Activated naive CD4-positive, alpha-beta T cell treated with anti-CD3 and anti-CD28 coated beads, Interleukin-2, amount 50 U/mL, for 72 hours (primary cell): Measurements from ENCODE around the gene BRINP2. TPM values are rescaled to one million over a fixed set of nuclear protein-coding genes. Genes with fewer than 3 reads are reported as not detected.

ENCODE experiments used
- ATAC-seq, 2 donors: fragments of 150-1000 bp; cut with Tn5 transposase; 2 replicates each; pipeline ENCODE4 v1.10.0; 2021; ENCODE audit warnings: mild to moderate bottlenecking in 2 of 2, moderate library complexity in 2 of 2
- DNase-seq, 2 donors: peaks; one replicate each; pipeline ENCODE4 v3.0.0; 2021 to 2022; ENCODE audit warnings: low spot score in 2 of 2
- H3K27ac Mint-ChIP-seq, 2 donors: one replicate each; pipeline ENCODE4 v1.8.0; 2022; ENCODE audit warnings: mild to moderate bottlenecking in 2 of 2, mixed read lengths in 2 of 2
- H3K36me3 Mint-ChIP-seq, 2 donors: one replicate each; pipeline ENCODE4 v1.8.0; 2022; ENCODE audit warnings: mixed read lengths in 2 of 2
- H3K9me3 Mint-ChIP-seq, 2 donors: one replicate each; pipeline ENCODE4 v1.8.0; 2022; ENCODE audit warnings: mixed read lengths in 2 of 2
- total RNA-seq, 2 donors: library from RNA; stranded (reverse); gene quantifications; one replicate each; pipeline ENCODE4 v1.2.3, GENCODE V29; 2022

Gene BRINP2
- total RNA-seq, 2 donors from 2014 or later = not detected

DNA sequence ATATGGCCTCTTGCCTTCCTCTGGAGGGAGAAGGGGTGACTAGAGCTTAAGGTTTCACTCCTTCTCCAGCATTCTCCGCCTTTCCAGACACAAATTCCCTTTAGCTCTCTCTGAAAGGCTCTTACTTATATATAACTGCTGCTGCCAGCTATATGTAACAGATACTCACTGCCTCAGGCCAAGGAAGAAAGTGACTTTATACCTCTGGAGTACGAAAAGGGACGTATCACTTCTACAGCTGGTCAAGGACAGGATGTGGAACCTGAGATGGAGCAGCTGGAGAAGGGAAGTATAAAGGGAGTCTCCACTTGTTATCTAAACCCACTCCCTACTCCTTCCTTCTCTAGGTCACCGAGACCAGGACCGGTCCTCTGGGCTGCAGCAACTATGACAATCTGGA is 102.4 kb downstream of the BRINP2 start:
- DNase-seq (no peak), ATAC-seq (no peak)
- no peak overlapping the region for H3K27ac Mint-ChIP-seq
- H3K9me3 Mint-ChIP-seq = peaks cover 14 to 17% of the 10 kb centered on the region in 2 donors
- H3K36me3 Mint-ChIP-seq = peaks cover 0 to 7% of the 10 kb centered on the region in 2 donors

- Mint-ChIP-seq H3K9me3 (peaks cover 17 to 21% of the 10 kb centered on the region in 2 donors), H3K36me3 (peaks cover 0 to 7% of the 10 kb centered on the region in 2 donors), H3K27ac (no peak overlapping the region)
- no peak for DNase-seq
- no peak for ATAC-seq
Observed at GRCh38 chr1:177274687-177275211, 104.0 kb downstream of the BRINP2 start.

DNA sequence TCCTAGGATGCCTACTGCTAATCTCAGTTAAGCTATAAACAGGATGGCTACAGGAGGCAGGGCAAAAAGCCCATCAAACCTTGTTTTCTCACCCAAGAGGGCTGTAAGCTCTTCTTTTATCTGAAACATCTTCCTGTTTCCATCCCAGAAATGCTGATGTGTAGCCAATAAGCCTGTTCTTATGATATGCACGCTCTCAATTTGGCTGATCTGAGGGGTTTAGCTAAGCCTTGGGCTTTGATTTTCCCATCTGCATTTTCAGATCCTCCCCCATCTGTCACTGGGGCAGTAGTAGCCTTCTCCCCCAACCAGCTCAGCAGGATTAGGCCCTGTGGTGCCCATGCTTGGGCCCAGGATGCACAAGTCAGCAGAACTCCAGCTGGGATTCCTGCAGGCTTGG is 105.0 kb downstream of the BRINP2 start:
- peaks cover 0 to 7% of the 10 kb centered on the region in 2 donors for H3K36me3 Mint-ChIP-seq
- peaks cover 17 to 23% of the 10 kb centered on the region in 2 donors for H3K9me3 Mint-ChIP-seq
- ATAC-seq (no peak), DNase-seq (no peak)
- H3K27ac Mint-ChIP-seq = no peak overlapping the region

- Mint-ChIP-seq H3K9me3 (peaks cover 9 to 24% of the 10 kb centered on the region in 2 donors), H3K36me3 (no peaks in the 10 kb centered on the region), H3K27ac (no peak overlapping the region)
- DNase-seq (no peak), ATAC-seq (no peak)
Observed at GRCh38 chr1:177278626-177279390, 108.0 kb downstream of the BRINP2 start.

DNA sequence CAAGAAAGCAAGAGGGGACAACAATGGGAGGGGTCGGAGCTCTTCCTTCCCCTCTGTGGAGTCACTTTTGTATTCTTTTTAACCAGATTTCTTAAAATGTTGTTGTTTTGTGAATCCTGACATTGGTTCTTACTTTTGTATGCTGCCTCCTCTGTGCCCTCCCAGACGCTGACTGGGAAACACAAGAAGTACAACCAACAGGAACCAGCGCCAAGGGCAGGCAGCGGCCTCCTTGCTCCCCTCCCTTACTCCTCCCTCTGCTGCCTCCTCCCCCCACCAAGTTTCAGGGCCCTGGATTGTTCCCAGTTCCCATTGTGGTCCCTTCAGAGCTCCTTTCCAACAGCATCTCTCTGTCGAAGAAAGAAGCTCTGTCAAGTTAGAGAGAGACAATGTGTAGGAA is 111.1 kb downstream of the BRINP2 start:
- H3K36me3 Mint-ChIP-seq = no peaks in the 10 kb centered on the region
- ATAC-seq = no peak
- peaks cover 5 to 32% of the 10 kb centered on the region in 2 donors for H3K9me3 Mint-ChIP-seq
- DNase-seq = no peak
- H3K27ac Mint-ChIP-seq = no peak overlapping the region

GRCh38 chr1:177282976-177283375 is 112.2 kb downstream of the BRINP2 start:
- peaks cover 5 to 33% of the 10 kb centered on the region in 2 donors for H3K9me3 Mint-ChIP-seq
- no peaks in the 10 kb centered on the region for H3K36me3 Mint-ChIP-seq
- no peak overlapping the region for H3K27ac Mint-ChIP-seq
- no peak for ATAC-seq
- DNase-seq = no peak

DNA sequence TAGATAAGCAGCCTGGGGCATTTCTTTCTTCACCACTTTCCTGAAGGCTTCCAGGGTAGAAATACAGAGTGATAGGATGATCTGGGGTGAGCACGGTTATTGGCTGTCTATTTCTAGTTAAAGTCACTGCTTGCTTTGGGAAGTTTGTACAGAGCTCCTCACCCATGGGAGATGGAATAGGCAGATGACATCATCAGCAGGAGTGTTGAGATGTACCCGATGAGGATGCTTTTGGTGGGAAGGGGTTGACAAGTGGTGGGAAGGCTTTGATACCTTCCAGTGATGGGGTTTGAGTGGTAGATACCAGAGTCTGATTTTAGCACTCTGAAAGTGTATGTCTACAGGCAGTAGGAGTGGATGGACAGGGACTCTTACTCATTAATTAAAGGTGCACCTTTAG is 112.6 kb downstream of the BRINP2 start:
- no peak overlapping the region for H3K27ac Mint-ChIP-seq
- no peak for ATAC-seq

GRCh38 chr1:177286396-177286795 is 115.6 kb downstream of the BRINP2 start:
- DNase-seq = no peak
- Mint-ChIP-seq H3K9me3 (peaks cover 5 to 22% of the 10 kb centered on the region in 2 donors), H3K36me3 (no peaks in the 10 kb centered on the region), H3K27ac (no peak overlapping the region)
- no peak for ATAC-seq

More for the DNA sequence above, 112.6 kb downstream of the BRINP2 start:
- no peak for DNase-seq
- H3K9me3 Mint-ChIP-seq = peaks cover 5 to 31% of the 10 kb centered on the region in 2 donors
- H3K36me3 Mint-ChIP-seq = no peaks in the 10 kb centered on the region

GRCh38 chr1:177287270-177287669 is 116.5 kb downstream of the BRINP2 start:
- DNase-seq = no peak
- Mint-ChIP-seq H3K36me3 (no peaks in the 10 kb centered on the region), H3K27ac (no peak overlapping the region), H3K9me3 (peaks cover 9 to 26% of the 10 kb centered on the region in 2 donors)
- no peak for ATAC-seq

DNA sequence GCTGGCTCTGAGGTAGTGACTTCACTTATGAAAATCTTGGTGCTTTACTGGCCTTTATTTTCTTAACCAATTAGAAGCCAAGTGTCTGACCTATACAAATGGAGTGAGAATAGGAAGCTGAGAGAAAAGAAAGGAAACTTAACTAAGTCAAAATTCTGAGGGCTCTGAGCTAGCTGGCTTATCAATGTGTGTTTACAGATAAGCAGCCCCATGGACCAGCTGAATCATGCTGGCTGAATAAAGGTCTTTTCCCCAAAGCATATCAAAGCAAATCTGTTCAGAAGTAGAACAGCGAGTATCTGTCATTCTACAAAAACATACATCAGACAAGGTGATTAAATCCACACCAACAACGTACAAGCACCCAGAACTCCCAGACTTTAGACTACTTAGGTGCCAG is 117.2 kb downstream of the BRINP2 start:
- H3K9me3 Mint-ChIP-seq = peaks cover 9 to 23% of the 10 kb centered on the region in 2 donors
- H3K27ac Mint-ChIP-seq = no peak overlapping the region
- DNase-seq (no peak), ATAC-seq (no peak)
- H3K36me3 Mint-ChIP-seq = no peaks in the 10 kb centered on the region

DNA sequence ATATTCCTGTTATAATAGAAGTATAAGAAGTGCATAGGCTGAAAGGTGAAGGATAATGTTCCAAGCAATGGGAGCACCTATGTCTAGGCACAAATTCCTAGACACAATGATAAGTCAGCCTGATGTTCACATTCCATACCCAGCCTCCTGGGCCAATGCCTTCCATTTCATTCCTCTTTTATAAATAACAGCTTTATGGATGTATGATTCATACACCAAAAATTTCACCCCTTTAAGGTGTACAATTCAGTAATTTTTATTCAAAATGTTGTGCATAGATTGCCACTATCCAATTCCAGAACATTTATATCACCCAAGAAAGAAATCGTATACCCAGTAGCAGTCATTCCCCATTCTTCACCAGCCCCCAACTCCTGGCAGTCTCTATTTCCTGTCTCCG is 118.8 kb downstream of the BRINP2 start:
- DNase-seq (no peak), ATAC-seq (no peak)
- H3K36me3 Mint-ChIP-seq = no peaks in the 10 kb centered on the region
- H3K27ac Mint-ChIP-seq = no peak overlapping the region
- peaks cover 5 to 15% of the 10 kb centered on the region in 2 donors for H3K9me3 Mint-ChIP-seq

GRCh38 chr1:177300431-177300830 is 129.7 kb downstream of the BRINP2 start:
- Mint-ChIP-seq H3K9me3 (peaks cover 6 to 7% of the 10 kb centered on the region in 2 donors), H3K27ac (no peak overlapping the region), H3K36me3 (no peaks in the 10 kb centered on the region)
- ATAC-seq (no peak), DNase-seq (no peak)

DNA sequence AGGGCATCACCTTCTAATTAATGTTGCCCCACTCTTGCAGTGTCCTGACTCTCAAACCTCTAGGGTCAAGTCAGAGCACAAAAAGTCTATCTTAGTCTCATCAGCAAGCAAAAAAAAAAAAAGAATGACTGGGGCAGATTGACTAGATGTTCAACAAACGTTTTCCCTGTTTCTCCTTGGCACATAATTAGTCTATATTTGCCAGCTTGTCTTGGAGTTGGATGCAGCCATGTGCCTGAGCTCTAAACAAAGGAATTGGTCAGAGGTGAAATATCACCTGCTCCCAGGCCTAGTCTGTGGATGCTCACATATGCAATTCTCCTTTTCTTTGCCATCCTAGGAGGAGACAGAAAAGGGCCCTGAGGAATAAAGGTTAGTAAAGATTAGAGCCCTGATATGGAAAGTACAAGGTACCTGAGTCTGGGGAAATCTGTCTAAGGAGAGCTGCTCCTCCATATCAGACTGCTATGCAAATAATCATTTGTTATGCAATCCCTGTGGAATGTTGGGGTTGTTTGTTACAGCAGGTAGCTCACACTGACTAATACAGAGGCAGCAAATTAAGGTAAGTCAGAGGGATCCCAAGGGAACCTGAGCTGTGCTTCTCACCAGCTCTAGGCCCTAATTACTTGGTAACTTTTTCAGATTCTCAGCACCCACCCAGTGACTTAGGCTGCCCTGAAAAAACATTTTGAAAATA is 130.8 kb downstream of the BRINP2 start:
- ATAC-seq (no peak), DNase-seq (no peak)
- Mint-ChIP-seq H3K27ac (no peak overlapping the region), H3K9me3 (peaks cover 5 to 10% of the 10 kb centered on the region in 2 donors), H3K36me3 (no peaks in the 10 kb centered on the region)

DNA sequence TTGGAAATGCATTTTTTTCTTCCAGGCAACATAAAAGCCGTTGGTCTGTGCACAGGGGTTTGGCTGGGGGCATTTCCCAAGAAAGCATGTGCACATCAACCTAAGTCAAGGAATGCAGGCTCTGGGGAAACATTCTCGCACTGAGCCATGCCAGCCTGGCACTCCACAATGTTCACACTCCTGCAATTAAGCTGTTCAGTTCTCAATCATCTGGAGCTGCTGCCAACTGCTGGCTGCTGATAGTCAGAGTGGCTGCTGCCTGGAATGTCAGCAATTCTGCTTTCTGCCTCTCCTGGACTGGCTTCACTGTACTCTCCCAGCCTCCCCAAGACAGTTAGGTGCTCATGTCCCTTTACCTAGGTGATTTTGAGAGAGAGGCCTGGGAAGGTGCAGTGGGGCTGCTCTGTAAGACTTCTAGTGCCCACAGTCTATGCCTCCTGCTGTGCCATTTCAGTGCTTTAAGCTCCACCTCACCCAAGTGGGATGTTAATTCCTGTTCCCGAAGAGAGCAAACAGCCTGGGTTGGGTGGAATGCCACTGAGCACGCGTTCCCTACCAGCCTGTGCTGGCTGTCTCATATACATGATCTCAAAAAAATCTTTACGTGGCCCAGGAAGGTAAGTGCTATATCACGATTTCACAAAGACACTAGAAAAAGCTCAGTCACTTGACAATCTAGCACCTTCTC is 131.7 kb downstream of the BRINP2 start:
- Mint-ChIP-seq H3K27ac (no peak overlapping the region), H3K36me3 (no peaks in the 10 kb centered on the region), H3K9me3 (peaks cover 3 to 10% of the 10 kb centered on the region in 2 donors)
- no peak for ATAC-seq
- DNase-seq = no peak

- ATAC-seq (no peak), DNase-seq (no peak)
- no peak overlapping the region for H3K27ac Mint-ChIP-seq
- peaks cover 5% of the 10 kb centered on the region in 2 donors for H3K9me3 Mint-ChIP-seq
- no peaks in the 10 kb centered on the region for H3K36me3 Mint-ChIP-seq
Observed at GRCh38 chr1:177305040-177306018, 134.6 kb downstream of the BRINP2 start.

DNA sequence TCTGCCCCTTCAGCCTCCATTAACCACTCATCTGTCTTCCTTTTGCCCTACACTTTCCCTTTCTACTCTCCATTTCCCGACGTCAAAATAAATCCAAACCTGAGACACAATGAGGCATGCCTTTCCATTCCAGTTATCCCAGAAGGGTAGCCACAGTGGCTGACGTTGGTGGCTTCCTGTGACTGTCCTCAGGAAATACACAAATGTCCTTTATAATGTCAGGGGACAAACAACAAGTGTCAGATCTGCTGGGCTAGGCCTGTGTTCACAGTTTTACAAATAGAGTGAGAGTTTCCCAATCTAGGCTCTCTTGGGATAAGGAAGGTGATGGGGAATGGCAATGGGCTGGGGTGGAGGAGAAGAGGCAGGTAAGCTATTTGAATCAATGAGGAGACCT is 135.3 kb downstream of the BRINP2 start:
- no peaks in the 10 kb centered on the region for H3K36me3 Mint-ChIP-seq
- no peak for ATAC-seq
- DNase-seq = no peak
- no peak overlapping the region for H3K27ac Mint-ChIP-seq
- H3K9me3 Mint-ChIP-seq = peaks cover 5% of the 10 kb centered on the region in 2 donors
